SU-DHL-6 (cell line): ENCODE data around the gene COG5.

Experiments
- EZH2phosphoT487 ChIP-seq: fragments of 200-600 bp; sonication (generic), shearing (Covaris generic); conservative IDR thresholded peaks from 2 replicates; pipeline ENCODE4 v1.6.1; 2018; ENCODE audit warnings: mild to moderate bottlenecking, antibody characterized with exemption, low read length, moderate library complexity, mixed read lengths
- TF ChIP-seq, protein P1 (sequence below): fragments of 200-600 bp; sonication (generic); IDR thresholded peaks from one replicate; pipeline ENCODE4 v1.5.1; 2017; ENCODE audit warnings: antibody characterized with exemption, mild to moderate bottlenecking, low read length, moderate library complexity; ENCODE audit not compliant: insufficient read depth, poor library complexity, severe bottlenecking

DNA sequence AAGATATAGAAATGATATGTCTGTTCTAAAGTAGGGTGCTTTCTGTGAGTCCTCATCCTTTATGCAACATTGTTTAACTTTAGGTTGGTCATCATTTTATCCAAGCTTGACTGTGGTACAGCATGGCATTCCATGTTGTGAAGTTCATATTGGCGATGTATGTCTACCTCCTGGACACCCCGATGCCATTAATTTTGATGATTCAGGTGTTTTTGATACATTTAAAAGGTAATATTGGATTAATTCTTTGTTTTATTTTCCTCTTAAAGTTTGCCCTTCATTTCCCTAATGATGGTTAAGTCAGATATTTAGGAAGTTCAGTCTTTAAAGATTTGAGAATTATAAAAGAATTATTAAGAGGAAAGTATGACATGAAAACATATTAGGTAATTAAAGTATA is 373.6 kb downstream of the COG5 start:
- TF ChIP-seq, protein P1, sequence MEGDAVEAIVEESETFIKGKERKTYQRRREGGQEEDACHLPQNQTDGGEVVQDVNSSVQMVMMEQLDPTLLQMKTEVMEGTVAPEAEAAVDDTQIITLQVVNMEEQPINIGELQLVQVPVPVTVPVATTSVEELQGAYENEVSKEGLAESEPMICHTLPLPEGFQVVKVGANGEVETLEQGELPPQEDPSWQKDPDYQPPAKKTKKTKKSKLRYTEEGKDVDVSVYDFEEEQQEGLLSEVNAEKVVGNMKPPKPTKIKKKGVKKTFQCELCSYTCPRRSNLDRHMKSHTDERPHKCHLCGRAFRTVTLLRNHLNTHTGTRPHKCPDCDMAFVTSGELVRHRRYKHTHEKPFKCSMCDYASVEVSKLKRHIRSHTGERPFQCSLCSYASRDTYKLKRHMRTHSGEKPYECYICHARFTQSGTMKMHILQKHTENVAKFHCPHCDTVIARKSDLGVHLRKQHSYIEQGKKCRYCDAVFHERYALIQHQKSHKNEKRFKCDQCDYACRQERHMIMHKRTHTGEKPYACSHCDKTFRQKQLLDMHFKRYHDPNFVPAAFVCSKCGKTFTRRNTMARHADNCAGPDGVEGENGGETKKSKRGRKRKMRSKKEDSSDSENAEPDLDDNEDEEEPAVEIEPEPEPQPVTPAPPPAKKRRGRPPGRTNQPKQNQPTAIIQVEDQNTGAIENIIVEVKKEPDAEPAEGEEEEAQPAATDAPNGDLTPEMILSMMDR = no peak
- no peak for TF ChIP-seq EZH2phosphoT487
